ENCODE results near the gene LMO1.
A peak's percentile ranks its signal among the peaks of the same experiment; 100 is the strongest.

Gene LMO1

DNA sequence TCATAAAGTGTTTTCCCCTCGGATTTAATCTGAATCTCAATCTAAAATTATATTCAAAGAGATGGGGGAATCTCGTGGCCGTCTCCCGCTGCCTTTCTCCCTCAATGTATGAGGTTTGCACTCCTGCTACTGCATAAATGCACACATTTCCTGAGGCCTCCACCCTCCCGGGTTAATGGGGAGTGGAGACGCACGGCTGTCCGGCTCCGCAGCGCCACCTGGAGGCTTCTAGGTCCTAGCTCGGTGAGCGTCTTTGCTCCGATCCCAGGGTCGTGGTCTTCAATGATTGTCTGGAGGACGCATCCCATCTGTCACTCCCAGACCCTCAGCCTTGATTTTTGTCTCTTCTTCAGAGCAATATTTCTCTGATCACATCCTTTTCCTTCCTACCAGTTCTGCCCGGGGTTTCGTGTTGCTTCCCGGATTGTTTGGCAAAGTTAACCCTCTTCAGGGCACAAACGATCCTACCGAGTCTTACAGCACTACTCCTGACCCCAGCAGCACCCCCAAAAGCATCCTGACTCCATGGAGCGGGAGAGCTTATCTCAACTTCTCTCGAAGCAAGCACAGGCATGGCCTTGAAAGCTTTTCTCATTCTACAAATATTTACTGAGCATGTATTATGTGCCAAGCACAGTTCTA lies at the start of gene LMO1:
Gene LMO1 (minus strand): TSS at position 110 of the 642 bp plus-strand sequence. CDS start 516 bp downstream, outside the sequence.
- DNase-seq = peak; percentile 82

DNA sequence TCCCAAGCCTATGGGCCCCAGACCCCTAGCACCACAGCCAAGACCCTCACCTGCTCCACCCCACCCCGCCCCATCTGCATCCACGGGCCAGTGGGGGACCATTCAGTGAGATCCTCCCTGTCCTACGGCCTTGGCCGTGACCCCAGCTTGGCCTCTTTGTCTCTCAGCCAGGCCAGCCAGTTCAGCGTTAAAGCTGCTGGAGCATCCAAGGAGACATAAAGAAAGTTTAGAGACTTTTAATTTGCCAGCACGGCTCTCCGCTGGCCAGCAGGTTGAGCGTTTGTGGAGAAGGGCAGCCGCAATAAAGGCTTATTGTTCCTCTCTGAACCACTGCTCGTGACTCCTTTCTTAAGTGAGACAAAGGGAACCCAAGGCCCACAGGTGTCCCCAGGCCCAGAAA lies 49.3 kb upstream of the LMO1 start:
- no peak for DNase-seq

DNA sequence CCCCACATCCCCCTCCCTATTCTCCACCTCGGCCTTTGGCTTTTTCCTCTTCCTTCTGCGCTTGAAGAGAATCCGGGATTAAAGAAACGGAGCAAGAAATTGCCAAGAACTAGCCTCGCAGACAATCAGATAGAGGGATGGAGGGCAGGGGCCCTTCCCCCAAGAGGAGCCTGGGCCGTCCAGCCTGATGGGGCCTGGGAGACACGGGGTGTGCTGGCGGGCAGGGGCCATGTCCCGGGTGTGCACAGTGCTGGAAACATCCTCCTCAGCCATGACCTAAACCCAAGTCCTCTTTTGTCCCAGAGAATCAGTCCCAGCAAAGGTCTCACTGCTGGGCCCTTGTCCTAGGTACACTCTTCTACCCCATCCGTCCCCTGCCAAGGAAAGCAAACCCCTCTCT lies 47.7 kb upstream of the LMO1 start:
- DNase-seq = no peak

DNA sequence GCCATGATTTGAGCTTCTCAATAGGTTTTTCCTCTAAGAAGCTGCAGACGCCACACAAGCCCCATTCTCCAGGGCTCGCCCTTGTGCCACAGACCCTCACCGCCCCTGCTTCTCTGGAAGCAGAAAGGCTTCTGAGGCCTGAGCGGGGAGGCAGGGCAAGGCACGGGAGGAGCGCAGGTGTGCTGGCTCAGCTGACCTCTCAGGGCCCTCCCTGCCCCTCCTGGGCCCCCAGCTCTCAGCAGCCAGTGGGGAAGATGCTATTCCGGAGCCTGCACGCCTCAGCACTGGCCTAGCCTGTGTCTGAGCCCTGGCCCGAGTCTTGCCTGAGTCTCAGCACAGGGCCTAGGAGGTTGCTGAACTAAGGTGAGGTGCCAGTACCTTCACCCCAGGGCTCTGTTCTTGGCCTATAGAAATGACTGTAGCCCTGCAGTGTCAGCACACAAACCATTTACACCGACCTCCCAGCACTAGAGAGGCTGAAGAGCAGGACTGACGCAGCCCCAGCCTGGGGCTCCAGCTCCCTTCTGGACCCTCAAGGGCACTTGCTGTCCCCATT lies 47.1 kb upstream of the LMO1 start:
- no peak for DNase-seq

- peak; percentile 5 for DNase-seq
Observed at GRCh38 chr11:8309862-8310261, 46.2 kb upstream of the LMO1 start.

DNA sequence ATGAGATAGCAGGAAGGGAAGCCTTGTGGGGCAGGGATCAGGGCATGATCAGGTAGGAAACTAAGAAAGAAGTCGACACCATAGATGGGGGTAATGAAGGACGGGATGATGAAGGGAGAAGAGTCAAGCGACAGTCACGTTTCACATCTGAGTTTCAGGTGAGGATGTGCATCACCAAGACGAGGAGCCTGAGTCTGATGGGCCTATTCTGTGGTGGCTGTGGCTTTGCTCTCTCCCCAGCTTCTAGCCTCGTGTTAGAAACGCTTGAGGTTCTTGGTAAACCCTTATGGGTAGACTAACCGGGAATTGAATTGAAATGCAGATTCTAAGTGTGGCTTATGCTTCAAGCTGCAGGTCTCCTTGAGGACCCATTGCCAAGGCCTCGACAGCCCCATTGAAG lies 45.6 kb upstream of the LMO1 start:
- no peak for DNase-seq

DNA sequence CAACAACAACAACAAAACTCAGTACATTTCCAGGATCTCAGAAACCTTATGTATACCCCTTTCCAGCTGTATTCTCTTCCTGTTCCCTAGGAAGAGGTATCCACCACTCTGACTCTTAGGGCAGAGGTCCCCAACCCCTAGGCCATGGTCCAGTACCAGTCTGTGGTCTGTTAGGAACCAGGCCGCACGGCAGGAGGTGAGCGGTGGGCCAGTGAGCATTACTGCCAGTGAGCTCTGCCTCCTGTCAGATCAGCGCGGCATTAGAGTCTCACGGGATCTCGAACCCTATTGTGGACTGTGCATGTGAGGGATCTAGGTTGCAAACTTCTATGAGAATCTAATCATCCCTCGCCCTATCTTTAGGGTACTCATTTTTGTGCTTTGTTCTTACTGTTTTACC lies 43.9 kb upstream of the LMO1 start:
- DNase-seq = no peak

- no peak for DNase-seq
Observed at GRCh38 chr11:8301622-8302021, 37.9 kb upstream of the LMO1 start.

GRCh38 chr11:8298801-8299786 lies 35.4 kb upstream of the LMO1 start:
- DNase-seq = no peak

GRCh38 chr11:8297781-8298440 lies 34.2 kb upstream of the LMO1 start:
- no peak for DNase-seq

DNA sequence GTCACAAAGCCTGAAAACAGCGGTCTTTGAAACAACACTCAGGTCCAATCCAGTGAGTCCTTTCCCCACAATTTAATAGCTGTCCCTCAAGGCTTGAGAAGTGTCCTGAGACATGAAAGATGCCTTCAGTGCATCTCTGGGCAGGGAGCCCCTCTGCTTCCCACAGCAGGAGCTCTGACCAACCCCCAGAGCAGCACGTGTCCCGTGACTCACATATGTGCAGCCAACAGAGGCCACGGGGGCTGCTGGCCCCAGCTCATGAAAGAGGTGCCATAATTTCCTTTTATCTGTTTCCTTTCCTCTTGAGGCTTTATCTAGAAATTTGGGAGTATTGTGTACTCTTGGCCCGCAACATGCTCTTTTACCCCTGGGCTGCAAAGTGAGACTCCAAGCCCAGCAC lies 33.2 kb upstream of the LMO1 start:
- no peak for DNase-seq

DNA sequence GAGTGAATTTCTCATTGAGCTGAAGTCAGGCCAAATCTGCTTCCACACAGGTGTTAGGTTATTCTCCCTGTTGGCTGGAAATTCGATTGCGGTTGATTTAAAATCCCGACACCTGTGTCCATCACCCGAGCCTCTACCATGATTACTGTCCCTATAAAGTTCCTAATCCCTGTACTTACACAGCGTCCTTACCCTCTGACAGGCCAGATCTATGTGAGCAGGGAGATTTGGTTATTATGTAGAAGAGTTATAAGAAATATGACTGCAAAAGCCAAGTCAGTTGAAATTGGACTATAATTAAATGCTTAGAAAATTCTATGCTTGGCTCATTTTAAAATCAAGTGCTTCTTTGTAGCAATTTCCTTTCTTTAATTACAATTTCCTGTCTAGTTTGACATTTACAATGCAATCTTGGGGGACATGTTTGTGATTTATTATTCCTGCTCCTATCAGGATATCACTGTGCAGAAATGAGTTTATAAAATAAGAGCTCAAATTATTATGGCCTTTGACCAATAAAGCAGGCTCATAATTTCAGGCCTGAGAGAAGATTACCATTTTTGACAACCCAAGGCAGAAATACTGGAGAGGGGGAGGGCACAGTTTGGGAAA lies 32.5 kb upstream of the LMO1 start:
- no peak for DNase-seq

GRCh38 chr11:8294251-8294935 lies 30.7 kb upstream of the LMO1 start:
- no peak for DNase-seq

GRCh38 chr11:8293171-8293570 lies 29.5 kb upstream of the LMO1 start:
- DNase-seq = no peak

GRCh38 chr11:8292351-8292750 lies 28.7 kb upstream of the LMO1 start:
- DNase-seq = no peak

- no peak for DNase-seq
Observed at GRCh38 chr11:8291421-8292350, 28.0 kb upstream of the LMO1 start.

DNA sequence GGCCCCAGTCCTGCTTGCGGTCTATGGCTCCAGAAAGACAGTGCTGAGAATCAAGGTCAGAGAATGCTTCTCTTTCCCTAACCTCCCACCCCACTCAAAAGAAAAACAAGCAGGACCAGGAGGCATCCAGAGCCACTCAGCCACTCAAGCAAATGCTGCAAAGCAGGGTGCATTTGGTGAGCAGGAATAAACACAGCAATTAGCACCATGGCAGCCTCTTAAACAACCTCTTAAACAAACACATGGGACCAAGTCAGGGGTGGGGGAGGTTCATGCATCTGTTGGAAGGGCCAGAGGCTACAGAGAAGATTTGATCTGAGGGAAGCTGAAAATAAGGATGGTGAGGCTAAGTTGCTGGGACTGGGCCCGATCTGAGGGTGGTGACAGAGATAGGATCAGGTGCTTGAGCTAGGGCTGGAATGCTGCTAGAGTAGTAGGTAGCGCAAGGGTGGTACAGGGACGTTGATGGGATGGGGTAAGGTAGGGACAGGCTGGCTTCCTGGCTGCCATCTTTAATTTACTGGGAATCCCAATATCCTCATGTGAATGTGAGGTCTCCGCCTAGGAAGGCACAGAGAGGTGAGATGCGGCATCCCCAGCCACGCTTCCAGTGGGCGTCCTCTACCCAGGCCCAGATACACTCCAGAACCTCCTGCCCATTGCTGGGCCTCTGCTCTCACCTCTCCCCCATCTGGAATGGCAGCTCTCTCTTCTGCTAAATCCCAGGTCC lies 26.6 kb upstream of the LMO1 start:
- no peak for DNase-seq

DNA sequence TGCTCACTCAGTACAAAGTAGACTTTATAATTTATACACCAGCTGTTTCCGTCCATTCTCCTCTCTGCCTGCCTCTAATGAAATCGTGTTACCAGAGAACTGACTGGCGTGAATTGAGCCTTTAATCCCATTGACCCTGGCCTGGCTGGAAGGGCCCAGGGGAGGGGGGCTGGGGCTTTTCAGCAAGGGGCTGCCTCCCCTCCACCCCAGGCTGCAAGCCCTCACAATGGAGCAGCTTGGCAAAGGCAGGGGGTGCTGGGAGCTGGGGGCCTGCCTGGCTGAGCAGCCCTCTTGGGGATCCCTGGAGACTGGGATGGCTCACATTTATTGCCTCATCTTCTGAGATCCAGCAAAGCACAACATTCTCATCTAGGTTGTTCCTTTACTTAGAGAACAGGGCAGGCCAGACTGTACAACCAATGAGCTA lies 25.8 kb upstream of the LMO1 start:
- DNase-seq = peak; percentile 24

DNA sequence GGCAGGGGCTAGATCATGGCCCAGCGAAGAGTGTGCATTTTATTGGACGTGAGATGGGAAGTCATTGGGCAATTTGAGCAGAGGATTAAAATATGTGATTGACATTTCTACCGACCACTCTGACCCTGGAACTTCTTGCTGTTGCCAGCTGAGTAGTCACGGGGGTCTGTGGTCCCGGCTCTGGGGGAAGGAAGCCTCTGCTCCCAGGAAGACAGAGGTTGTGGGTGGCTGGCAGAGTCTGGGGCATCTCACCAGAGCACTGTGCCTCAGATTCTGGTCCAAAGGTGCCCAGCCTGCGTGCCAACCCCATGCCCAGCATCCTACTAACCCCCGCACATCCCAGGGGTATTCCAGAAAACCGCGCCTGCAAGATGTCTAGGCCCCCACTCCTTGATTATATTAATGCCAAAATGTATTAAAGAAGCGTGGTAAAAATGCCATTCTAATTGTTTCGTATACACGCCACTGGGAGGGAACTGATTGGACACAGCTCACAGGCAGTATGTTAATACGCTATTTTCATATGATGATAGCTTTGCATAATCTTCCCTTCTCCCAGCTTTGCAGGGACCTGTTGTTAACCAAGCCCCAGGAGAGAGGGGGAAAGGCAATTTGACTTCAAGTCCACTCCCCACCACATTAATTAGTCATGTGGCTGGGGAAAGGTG lies 25.3 kb upstream of the LMO1 start:
- peak; percentile 97 for DNase-seq
